CD4-positive, CD25-positive, alpha-beta regulatory T cell (primary cell): ENCODE measurements around the gene AIF1. TPM values are rescaled to one million over a fixed set of nuclear protein-coding genes. Genes with fewer than 3 reads are reported as not detected.

Experiments used
- ATAC-seq, 2 donors: fragments of 150-1000 bp; cut with Tn5 transposase; one replicate each; pipeline ENCODE4 v1.10.0; 2021; ENCODE audit warnings: low read depth in 2 of 2, moderate number of reproducible peaks in 2 of 2, moderate library complexity in 1 of 2
- DNase-seq, 3 donors: peaks; one replicate each; pipeline versions ENCODE4 v3.0.0 to v3.0.0-alpha.2; 2012 to 2022; ENCODE audit warnings: mixed read lengths in 1 of 3
- H3K27ac ChIP-seq: one replicate; pipeline ENCODE4 v1.7.0; 2013; ENCODE audit warnings: mild to moderate bottlenecking, low read length; ENCODE audit not compliant: insufficient read depth, poor library complexity, severe bottlenecking
- H3K27me3 ChIP-seq: one replicate; pipeline ENCODE4 v1.7.0; 2013; ENCODE audit warnings: low read length; ENCODE audit not compliant: control insufficient read depth, insufficient read depth
- H3K36me3 ChIP-seq: one replicate; pipeline ENCODE4 v1.7.0; 2013; ENCODE audit warnings: mild to moderate bottlenecking, low read length, moderate library complexity; ENCODE audit not compliant: control insufficient read depth, insufficient read depth
- H3K4me1 ChIP-seq: 2 replicates; pipeline ENCODE4 v1.7.0; 2013; ENCODE audit warnings: mild to moderate bottlenecking, low read length; ENCODE audit not compliant: insufficient read depth, control insufficient read depth, poor library complexity, severe bottlenecking
- H3K4me3 ChIP-seq: one replicate; pipeline ENCODE4 v1.7.0; 2013; ENCODE audit warnings: low read depth, mild to moderate bottlenecking, low read length, moderate library complexity
- H3K9me3 ChIP-seq, 2 experiments: 1 replicate in 1 of 2; 2 replicates in 1 of 2; pipeline ENCODE4 v1.7.0; 2013; ENCODE audit warnings: low read length in 2 of 2, mild to moderate bottlenecking in 1 of 2, moderate library complexity in 1 of 2; ENCODE audit not compliant: control insufficient read depth in 2 of 2
- H3K27ac Mint-ChIP-seq, 3 donors: one replicate each; pipeline ENCODE4 v1.8.0; 2020 to 2022; ENCODE audit warnings: mild to moderate bottlenecking in 3 of 3, mixed read lengths in 3 of 3, moderate library complexity in 2 of 3
- H3K27me3 Mint-ChIP-seq: one replicate; pipeline ENCODE4 v1.8.0; 2022; ENCODE audit warnings: mild to moderate bottlenecking, mixed read lengths
- H3K36me3 Mint-ChIP-seq: one replicate; pipeline ENCODE4 v1.8.0; 2020; ENCODE audit warnings: mixed read lengths
- H3K4me1 Mint-ChIP-seq, 4 donors: one replicate each; pipeline ENCODE4 v1.8.0; 2020 to 2022; ENCODE audit warnings: mixed read lengths in 4 of 4, mild to moderate bottlenecking in 1 of 4
- H3K4me3 Mint-ChIP-seq, 4 donors: one replicate each; pipeline ENCODE4 v1.8.0; 2020 to 2022; ENCODE audit warnings: mild to moderate bottlenecking in 4 of 4, mixed read lengths in 4 of 4, moderate library complexity in 3 of 4
- H3K9me3 Mint-ChIP-seq, 7 donors: one replicate each; pipeline ENCODE4 v1.8.0; 2020 to 2022; ENCODE audit warnings: mixed read lengths in 7 of 7, mild to moderate bottlenecking in 3 of 7, moderate library complexity in 2 of 7
- polyA plus RNA-seq, 4 donors: library from polyadenylated mRNA; unstranded; fragments of 300-500 nt; fragmentation: Illumina TruSeq; gene quantifications; one replicate each; pipeline ENCODE4 v1.2.3, GENCODE V29; 2021
- total RNA-seq: library from RNA; stranded (reverse); gene quantifications from one replicate; pipeline ENCODE4 v1.2.3, GENCODE V29; 2022

Gene AIF1
- total and polyA plus RNA-seq, 5 donors from 2014 or later, result 6.5 to 38.8 (median 14.7) TPM

DNA sequence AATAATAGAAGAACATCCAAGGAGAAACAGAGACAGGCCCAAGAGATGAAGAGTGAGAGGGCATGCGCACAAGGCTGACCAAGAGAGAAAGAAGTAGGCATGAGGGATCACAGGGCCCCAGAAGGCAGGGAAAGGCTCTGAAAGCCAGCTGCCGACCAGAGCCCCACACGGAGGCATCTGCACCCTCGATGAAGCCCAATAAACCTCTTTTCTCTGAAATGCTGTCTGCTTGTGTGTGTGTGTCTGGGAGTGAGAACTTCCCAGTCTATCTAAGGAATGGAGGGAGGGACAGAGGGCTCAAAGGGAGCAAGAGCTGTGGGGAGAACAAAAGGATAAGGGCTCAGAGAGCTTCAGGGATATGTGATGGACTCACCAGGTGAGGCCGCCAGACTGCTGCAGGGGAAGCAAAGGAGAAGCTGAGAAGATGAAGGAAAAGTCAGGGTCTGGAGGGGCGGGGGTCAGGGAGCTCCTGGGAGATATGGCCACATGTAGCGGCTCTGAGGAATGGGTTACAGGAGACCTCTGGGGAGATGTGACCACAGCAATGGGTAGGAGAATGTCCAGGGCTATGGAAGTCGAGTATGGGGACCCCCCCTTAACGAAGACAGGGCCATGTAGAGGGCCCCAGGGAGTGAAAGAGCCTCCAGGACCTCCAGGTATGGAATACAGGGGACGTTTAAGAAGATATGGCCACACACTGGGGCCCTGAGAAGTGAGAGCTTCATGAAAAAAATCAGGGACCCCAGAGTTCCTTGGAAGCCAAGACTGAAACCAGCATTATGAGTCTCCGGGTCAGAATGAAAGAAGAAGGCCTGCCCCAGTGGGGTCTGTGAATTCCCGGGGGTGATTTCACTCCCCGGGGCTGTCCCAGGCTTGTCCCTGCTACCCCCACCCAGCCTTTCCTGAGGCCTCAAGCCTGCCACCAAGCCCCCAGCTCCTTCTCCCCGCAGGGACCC is 40.6 kb upstream of the AIF1 start:
- Mint-ChIP-seq H3K4me1 (peaks cover 6 to 97% (median 73%) of the 10 kb centered on the region in 4 donors), H3K9me3 (no peaks in the 10 kb centered on the region), H3K27ac (peak overlapping the region; percentile 98 to 100 (median 100)), H3K27me3 (peaks cover 5% of the 10 kb centered on the region), H3K36me3 (peaks cover 31% of the 10 kb centered on the region), H3K4me3 (peak overlapping the region; percentile 99 to 100 (median 100))
- Histone ChIP-seq H3K27ac (peak overlapping the region; percentile 95), H3K9me3 (no peaks in the 10 kb centered on the region), H3K36me3 (peaks cover 10% of the 10 kb centered on the region), H3K27me3 (no peaks in the 10 kb centered on the region), H3K4me3 (peak overlapping the region; percentile 99), H3K4me1 (peaks cover 96% of the 10 kb centered on the region)
- DNase-seq (no peak), ATAC-seq (no peak)

DNA sequence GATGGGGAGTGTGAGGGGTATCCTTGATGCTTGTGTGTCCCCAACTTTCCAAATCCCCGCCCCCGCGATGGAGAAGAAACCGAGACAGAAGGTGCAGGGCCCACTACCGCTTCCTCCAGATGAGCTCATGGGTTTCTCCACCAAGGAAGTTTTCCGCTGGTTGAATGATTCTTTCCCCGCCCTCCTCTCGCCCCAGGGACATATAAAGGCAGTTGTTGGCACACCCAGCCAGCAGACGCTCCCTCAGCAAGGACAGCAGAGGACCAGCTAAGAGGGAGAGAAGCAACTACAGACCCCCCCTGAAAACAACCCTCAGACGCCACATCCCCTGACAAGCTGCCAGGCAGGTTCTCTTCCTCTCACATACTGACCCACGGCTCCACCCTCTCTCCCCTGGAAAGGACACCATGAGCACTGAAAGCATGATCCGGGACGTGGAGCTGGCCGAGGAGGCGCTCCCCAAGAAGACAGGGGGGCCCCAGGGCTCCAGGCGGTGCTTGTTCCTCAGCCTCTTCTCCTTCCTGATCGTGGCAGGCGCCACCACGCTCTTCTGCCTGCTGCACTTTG is 39.6 kb upstream of the AIF1 start, which contains the start of gene TNF:
Gene TNF (plus strand): TSS at position 231 of the 567 bp plus-strand sequence. CDS start 177 bp downstream, at position 408.
- peak in 1 of 2 donors; percentile 3 for ATAC-seq
- peaks cover 33% of the 10 kb centered on the region for H3K36me3 Mint-ChIP-seq
- H3K36me3 ChIP-seq, result peaks cover 10% of the 10 kb centered on the region

DNA sequence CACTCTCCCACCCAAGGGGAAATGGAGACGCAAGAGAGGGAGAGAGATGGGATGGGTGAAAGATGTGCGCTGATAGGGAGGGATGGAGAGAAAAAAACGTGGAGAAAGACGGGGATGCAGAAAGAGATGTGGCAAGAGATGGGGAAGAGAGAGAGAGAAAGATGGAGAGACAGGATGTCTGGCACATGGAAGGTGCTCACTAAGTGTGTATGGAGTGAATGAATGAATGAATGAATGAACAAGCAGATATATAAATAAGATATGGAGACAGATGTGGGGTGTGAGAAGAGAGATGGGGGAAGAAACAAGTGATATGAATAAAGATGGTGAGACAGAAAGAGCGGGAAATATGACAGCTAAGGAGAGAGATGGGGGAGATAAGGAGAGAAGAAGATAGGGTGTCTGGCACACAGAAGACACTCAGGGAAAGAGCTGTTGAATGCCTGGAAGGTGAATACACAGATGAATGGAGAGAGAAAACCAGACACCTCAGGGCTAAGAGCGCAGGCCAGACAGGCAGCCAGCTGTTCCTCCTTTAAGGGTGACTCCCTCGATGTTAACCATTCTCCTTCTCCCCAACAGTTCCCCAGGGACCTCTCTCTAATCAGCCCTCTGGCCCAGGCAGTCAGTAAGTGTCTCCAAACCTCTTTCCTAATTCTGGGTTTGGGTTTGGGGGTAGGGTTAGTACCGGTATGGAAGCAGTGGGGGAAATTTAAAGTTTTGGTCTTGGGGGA is 38.9 kb upstream of the AIF1 start:
- Histone ChIP-seq H3K36me3 (peaks cover 10% of the 10 kb centered on the region), H3K27ac (peak overlapping the region; percentile 95), H3K9me3 (no peaks in the 10 kb centered on the region), H3K4me1 (peaks cover 92% of the 10 kb centered on the region), H3K4me3 (peak overlapping the region; percentile 99), H3K27me3 (no peaks in the 10 kb centered on the region)
- ATAC-seq, result no peak
- peak in 1 of 3 donors; percentile 31 for DNase-seq
- Mint-ChIP-seq H3K36me3 (peaks cover 38% of the 10 kb centered on the region), H3K27me3 (peaks cover 5% of the 10 kb centered on the region), H3K9me3 (peaks cover 0 to 2% (median 0%) of the 10 kb centered on the region in 7 donors), H3K4me3 (peak overlapping the region; percentile 99 to 100 (median 100)), H3K27ac (peak overlapping the region; percentile 98 to 100 (median 100)), H3K4me1 (peaks cover 6 to 92% (median 70%) of the 10 kb centered on the region in 4 donors)

More for the DNA sequence above, 39.6 kb upstream of the AIF1 start, which contains the start of gene TNF:
- Histone ChIP-seq H3K27ac (peak within 1 kb of the TSS; percentile 95), H3K27me3 (no peaks in the 10 kb centered on the region), H3K4me3 (peak within 1 kb of the TSS; percentile 99), H3K9me3 (no peaks in the 10 kb centered on the region), H3K4me1 (peaks cover 97% of the 10 kb centered on the region)
- Mint-ChIP-seq H3K27ac (peak within 1 kb of the TSS; percentile 98 to 100 (median 100)), H3K4me1 (peaks cover 6 to 96% (median 73%) of the 10 kb centered on the region in 4 donors), H3K4me3 (peak within 1 kb of the TSS; percentile 99 to 100 (median 100)), H3K27me3 (peaks cover 5% of the 10 kb centered on the region), H3K9me3 (peaks cover 0 to 2% (median 0%) of the 10 kb centered on the region in 7 donors)
- DNase-seq, result peak; percentile 50 to 91 (median 72)

DNA sequence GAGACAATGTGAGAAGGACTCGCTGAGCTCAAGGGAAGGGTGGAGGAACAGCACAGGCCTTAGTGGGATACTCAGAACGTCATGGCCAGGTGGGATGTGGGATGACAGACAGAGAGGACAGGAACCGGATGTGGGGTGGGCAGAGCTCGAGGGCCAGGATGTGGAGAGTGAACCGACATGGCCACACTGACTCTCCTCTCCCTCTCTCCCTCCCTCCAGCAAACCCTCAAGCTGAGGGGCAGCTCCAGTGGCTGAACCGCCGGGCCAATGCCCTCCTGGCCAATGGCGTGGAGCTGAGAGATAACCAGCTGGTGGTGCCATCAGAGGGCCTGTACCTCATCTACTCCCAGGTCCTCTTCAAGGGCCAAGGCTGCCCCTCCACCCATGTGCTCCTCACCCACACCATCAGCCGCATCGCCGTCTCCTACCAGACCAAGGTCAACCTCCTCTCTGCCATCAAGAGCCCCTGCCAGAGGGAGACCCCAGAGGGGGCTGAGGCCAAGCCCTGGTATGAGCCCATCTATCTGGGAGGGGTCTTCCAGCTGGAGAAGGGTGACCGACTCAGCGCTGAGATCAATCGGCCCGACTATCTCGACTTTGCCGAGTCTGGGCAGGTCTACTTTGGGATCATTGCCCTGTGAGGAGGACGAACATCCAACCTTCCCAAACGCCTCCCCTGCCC is 38.0 kb upstream of the AIF1 start:
- H3K4me3 Mint-ChIP-seq, result peak overlapping the region; percentile 99 to 100 (median 100)
- H3K9me3 Mint-ChIP-seq, result peaks cover 0 to 2% (median 0%) of the 10 kb centered on the region in 7 donors
- H3K27me3 Mint-ChIP-seq, result peaks cover 5% of the 10 kb centered on the region
- peak in 1 of 2 donors; percentile 9 for ATAC-seq
- H3K27me3 ChIP-seq, result no peaks in the 10 kb centered on the region
- peaks cover 85% of the 10 kb centered on the region for H3K4me1 ChIP-seq
- peaks cover 44% of the 10 kb centered on the region for H3K36me3 Mint-ChIP-seq
- peak overlapping the region; percentile 99 for H3K4me3 ChIP-seq
- peak; percentile 47 to 84 (median 51) for DNase-seq
- H3K36me3 ChIP-seq, result peaks cover 10% of the 10 kb centered on the region
- H3K27ac ChIP-seq, result peak overlapping the region; percentile 95
- H3K4me1 Mint-ChIP-seq, result peaks cover 6 to 85% (median 63%) of the 10 kb centered on the region in 4 donors
- H3K27ac Mint-ChIP-seq, result peak overlapping the region; percentile 98 to 100 (median 100)
- no peaks in the 10 kb centered on the region for H3K9me3 ChIP-seq

DNA sequence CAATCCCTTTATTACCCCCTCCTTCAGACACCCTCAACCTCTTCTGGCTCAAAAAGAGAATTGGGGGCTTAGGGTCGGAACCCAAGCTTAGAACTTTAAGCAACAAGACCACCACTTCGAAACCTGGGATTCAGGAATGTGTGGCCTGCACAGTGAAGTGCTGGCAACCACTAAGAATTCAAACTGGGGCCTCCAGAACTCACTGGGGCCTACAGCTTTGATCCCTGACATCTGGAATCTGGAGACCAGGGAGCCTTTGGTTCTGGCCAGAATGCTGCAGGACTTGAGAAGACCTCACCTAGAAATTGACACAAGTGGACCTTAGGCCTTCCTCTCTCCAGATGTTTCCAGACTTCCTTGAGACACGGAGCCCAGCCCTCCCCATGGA is 37.5 kb upstream of the AIF1 start:
- H3K27ac ChIP-seq, result peak overlapping the region; percentile 95

DNA sequence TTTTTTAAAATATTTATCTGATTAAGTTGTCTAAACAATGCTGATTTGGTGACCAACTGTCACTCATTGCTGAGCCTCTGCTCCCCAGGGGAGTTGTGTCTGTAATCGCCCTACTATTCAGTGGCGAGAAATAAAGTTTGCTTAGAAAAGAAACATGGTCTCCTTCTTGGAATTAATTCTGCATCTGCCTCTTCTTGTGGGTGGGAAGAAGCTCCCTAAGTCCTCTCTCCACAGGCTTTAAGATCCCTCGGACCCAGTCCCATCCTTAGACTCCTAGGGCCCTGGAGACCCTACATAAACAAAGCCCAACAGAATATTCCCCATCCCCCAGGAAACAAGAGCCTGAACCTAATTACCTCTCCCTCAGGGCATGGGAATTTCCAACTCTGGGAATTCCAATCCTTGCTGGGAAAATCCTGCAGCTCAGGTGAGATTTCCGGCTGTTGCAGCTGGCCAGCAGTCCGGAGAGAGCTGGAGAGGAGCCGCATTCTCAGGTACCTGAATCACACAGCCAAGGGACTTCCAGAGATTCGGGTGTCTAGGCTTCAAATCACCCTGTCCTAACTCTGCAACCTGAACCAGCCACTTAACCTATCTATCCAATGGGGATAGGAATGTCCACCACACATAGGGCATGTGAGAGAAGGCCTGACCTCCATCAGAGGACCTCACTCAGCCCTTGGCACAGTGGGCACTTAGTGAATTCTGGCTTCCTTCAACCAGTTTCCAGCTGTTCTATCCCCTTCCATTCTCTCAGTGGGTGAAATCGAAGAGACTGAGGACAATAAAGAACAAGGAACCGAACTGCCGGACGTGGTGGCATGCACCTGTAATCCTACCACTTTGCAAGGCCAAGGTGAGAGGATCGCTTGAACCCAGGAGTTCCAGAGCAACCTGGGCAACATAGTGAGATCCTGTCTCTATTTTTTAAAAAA is 36.6 kb upstream of the AIF1 start:
- peak overlapping the region; percentile 95 for H3K27ac ChIP-seq
- peaks cover 0 to 2% (median 0%) of the 10 kb centered on the region in 7 donors for H3K9me3 Mint-ChIP-seq
- H3K36me3 Mint-ChIP-seq, result peaks cover 47% of the 10 kb centered on the region
- H3K4me1 ChIP-seq, result peaks cover 86% of the 10 kb centered on the region
- peak in 1 of 3 donors; percentile 54 for DNase-seq
- no peaks in the 10 kb centered on the region for H3K27me3 Mint-ChIP-seq
- peak overlapping the region; percentile 97 to 100 (median 99) for H3K4me3 Mint-ChIP-seq
- H3K9me3 ChIP-seq, result no peaks in the 10 kb centered on the region
- peak overlapping the region; percentile 95 to 99 (median 98) for H3K27ac Mint-ChIP-seq
- no peak for ATAC-seq
- H3K4me1 Mint-ChIP-seq, result peaks cover 0 to 83% (median 64%) of the 10 kb centered on the region in 4 donors
- peaks cover 10% of the 10 kb centered on the region for H3K36me3 ChIP-seq
- H3K4me3 ChIP-seq, result peak overlapping the region; percentile 99
- no peaks in the 10 kb centered on the region for H3K27me3 ChIP-seq

More for the DNA sequence above, 37.5 kb upstream of the AIF1 start:
- Mint-ChIP-seq H3K4me1 (peaks cover 2 to 83% (median 63%) of the 10 kb centered on the region in 4 donors), H3K36me3 (peaks cover 44% of the 10 kb centered on the region), H3K4me3 (peak overlapping the region; percentile 99 to 100 (median 100)), H3K27me3 (peaks cover 1% of the 10 kb centered on the region), H3K9me3 (peaks cover 0 to 2% (median 0%) of the 10 kb centered on the region in 7 donors), H3K27ac (peak overlapping the region; percentile 88 to 100 (median 98))
- H3K36me3 ChIP-seq, result peaks cover 10% of the 10 kb centered on the region
- H3K9me3 ChIP-seq, result no peaks in the 10 kb centered on the region
- DNase-seq, result no peak
- no peaks in the 10 kb centered on the region for H3K27me3 ChIP-seq
- no peak for ATAC-seq
- H3K4me3 ChIP-seq, result peak overlapping the region; percentile 99
- peaks cover 86% of the 10 kb centered on the region for H3K4me1 ChIP-seq
